GM21737 (cell line): ENCODE measurements around the gene NT5C.
"Not testable (repeated sequence)": the region's sequence is repeated elsewhere in the genome, so short reads cannot be mapped to it uniquely, and the experiment has no call there.

ENCODE experiments used
- ATAC-seq: cut with Tn5 transposase; IDR thresholded peaks from one replicate; pipeline ENCODE4 v1.9.1; 2021; ENCODE audit warnings: mild to moderate bottlenecking, moderate library complexity; ENCODE audit not compliant: unreplicated experiment

NT5C gene

DNA sequence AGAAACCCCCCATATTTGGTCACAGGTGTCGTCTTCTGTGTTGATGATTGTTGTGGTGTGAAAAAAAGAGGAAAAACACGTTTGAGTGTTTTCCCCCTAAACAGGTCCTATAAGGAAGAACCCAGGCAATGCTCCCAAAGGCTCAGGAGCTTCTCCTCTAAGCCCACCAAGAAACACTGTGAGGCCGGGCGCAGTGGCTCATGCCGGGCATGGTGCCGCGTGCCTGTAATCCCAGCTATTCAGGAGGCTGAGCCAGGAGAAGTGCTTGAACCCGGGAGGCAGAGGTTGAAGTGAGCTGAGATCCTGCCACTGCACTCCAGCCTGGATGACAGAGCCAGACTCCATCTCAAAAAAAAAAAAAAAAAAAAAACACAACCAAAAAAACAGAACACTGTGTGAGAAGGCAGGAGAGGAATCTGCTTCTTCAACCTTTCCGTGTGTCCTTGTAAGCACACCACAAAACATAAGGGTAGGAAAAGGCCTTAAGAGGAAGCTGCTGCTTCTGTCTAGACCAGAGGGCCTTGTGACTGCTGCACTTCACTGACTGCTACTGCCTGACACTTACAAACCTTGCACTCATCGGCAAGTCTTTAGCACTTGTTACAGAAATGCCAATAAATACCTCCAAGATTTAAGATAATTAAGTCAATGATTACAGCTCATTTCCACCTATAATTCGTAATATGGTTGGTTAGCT is 13.4 kb upstream of the NT5C start:
- no peak for ATAC-seq

DNA sequence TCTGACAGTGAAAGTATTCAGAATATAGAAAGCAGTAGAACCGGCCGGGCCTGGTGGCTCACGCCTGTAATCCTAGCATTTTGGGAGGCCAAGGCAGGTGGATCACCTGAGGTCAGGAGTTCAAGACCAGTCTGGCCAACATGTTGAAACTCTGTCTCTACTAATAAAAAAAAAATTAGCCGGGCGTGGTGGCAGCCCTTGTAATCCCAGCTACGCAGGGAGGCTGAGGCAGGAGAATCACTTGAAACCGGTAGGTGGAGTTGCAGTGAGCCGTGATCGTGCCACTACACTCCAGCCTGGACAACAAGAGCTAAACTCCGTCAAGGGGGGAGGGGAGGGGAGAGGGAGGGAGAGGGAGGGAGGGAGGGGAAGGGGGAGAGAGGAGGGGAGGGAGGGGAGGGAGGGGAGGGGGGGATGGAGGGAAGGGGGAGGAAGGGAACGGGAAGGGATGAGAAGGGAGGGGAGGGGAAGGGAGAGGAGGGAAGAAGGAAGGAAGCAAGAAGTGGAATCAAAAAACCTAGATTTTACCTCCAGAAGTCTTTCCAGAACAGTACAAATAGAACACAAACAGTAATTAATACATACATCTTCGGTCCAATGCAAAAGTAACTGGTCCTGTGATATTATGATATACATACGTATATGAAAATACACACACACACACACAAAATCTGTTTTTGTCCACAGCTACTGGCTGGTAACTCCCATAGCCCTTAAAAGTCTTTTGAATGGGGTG is 10.9 kb upstream of the NT5C start:
- no peak for ATAC-seq

DNA sequence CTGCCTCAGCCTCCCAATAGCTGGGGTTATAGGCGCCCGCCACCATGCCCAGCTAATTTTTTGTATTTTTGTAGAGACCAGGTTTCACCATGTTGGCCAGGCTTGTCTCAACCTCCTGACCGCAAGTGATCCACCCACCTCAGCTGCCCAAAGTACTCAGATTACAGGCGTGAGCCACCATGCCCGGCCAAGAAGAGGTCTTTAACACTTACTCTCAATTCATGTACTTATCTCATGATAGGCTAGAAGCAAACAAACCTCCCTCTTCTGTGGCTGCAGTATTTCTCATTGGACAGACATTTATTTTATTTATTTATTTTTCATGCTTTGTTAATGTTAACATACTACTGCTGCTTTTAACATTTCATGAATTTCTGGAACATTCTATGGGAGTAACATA is 7.0 kb upstream of the NT5C start:
- no peak for ATAC-seq

DNA sequence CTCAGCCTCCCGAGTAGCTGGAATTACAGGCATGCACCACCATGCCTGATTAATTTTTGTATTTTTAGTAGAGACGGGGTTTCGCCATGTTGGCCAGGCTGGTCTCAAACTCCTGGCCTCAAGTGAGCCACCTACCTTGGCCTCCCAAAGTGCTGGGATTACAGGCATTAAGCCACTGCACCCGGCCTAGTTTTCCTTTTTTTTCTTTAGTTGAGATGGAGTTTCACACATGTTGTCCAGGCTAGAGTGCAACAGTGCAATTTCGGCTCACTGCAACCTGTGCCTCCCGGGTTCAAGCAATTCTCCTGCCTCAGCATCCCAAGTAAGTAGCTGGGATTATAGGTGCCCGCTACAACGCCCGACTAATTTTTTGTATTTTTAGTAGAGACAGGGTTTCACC is 6.2 kb upstream of the NT5C start:
- ATAC-seq, result not testable (repeated sequence)

DNA sequence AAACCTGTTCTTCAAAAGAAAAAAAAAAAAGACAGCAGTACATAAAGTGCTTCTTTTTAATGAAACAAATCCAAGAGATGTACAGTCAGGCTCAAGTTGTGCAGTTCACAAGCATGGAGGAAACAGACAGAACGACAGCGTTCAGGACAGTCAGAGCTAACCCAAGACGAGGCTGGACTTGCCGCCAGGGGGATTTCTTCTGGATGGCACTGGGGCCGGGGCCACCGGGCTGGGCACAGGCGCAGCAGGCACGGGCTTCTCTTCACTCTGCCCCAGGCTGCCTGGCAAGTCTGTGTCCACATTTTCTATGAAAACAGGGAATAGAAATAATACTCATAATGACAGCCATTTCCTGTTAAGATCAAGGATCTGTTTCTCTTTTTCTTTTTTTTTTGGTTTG is 4.4 kb upstream of the NT5C start:
- no peak for ATAC-seq

DNA sequence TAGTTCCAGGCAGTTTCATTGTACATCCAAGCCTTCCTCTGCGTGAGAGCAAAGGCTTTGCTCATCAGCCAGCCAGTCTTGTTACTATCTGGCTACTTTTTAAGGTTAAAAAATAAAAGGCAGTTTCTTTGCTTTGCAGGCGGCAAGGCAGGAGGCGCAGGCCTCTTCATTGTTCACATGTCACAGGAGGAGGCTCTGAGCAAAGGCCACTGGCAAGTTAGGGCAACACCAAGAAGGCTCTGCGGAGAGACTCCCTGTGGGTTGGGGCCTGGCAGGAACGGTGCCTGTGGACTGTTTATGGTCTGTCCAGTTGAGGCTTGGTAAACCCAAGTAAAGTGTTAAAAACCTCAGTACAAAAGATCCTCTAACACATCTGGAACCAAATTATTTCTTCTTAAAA is 3.9 kb upstream of the NT5C start:
- no peak for ATAC-seq

DNA sequence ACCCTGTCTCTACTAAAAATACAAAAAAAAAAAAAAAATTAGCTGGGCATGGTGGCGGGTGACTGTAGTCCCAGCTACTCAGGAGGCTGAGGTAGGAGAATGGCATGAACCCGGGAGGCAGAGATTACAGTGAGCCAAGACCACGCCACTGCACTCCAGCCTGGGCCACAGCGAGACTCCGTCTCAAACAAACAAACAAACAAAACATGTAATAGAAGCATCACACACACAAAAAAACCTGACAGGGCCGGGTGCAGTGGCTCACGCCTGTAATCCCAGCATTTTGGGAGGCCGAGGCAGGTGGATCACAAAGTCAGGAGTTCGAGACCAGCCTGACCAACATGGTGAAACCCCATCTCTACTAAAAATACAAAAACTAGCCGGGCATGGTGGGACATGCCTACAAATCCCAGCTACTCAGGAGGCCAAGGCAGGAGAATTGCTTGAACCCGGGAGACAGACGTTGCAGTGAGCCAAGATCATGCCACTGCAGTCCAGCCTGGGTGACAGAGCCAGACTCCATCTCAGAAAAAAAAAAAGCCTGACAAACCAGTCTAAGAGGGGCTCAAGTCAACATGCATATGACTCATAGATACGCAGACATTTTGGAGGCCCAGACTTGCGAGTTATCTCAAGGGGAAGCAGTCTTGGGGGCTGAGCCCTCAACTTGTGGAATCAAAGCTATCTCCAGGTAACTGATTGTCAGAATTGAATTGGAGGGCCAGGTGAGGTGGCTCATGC is 2.2 kb upstream of the NT5C start:
- ATAC-seq, result not testable (repeated sequence)

DNA sequence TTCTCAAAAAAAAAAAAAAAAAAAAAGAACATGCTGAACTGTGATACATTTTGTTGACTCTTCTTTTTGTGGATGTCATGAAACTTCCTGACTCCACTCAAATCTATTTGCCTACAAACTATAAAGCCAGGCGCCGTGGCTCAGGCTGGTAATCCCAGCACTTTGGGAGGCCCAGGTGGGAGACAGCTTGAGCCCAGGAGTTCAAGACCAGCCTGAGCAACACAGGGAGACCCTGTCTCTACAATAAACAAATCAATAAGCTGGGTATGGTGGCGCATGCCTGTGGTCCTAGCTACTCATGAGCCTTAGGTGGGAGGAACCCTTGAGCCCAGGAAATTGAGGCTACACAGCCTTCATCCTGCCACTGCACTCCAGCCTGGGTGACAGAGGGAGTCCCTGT is 1.5 kb upstream of the NT5C start:
- no peak for ATAC-seq

DNA sequence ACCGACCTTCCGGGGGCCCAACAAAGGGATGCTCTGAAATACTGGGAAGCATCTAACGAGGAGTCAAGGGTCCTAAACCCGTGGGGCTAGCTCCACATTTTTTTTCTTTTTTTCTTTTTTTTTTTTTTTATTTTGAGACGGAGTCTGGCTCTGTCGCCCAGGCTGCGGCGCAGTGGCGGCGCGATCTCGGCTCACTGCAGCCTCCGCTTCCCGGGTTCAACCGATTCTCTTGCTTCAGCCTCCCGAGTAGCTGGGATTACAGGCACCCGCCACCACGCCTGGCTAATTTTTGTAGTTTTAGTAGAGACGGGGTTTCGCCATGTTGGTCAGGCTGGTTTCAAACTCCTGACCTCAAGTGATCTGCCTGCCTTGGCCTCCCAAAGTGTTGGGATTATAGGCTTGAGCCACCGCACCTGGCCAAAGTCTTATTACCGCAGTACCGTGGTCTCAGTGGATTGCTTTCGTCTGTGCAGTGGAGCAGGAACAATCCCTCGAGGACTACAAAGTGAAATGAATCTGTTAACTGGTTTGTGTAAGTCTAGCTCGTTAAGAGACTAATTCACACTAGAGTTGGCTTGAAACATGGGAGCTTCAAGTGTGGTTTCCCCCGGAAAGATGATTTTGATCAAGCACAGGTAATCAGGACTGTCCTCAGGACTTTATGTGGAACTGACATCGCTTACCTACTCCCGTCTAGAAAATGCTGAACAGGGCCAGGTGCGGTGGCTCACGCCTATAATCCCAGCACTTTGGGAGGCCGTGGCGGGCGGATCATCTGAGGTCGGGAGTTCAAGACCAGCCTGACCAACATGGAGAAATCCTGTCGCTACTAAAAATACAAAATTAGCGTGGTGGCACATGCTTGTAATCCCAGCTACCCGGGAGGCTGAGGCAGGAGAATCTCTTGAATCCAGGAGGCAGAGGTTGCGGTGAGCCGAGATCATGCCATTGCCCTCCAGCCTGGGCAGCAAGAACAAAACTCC is 767 bp upstream of the NT5C start:
- not testable (repeated sequence) for ATAC-seq

DNA sequence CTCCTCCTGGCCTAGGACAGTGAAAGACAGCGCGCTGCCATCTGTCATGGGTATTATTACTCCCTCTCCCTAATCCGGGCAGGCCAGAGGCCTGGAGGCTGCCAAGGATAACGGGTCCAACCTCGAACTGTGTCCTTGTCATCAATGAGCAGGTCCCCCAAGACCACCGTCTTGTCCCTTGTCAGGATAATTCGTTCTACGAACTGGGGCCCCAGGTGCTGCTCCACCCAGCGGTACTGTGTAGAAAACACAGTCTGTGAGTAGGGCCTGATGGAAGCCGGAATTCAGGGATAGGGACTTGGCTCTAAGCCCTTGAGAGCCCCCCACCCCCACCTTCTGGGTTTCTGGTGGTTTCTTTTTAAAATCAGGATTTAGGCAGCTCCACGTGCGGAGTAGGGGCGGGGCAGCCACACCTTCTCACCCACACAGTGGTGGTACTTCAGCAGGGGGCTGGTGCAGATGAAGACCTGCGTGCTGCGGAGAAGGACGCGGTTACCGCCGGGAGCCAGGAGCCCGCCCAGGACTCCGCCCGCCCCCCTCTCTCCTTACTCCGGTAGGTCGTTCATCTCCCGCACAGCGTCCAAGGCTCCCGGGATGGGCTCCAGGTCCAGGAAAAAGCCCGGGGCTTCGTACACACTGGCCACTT is 787 bp downstream of the NT5C start:
- ATAC-seq, result no peak

DNA sequence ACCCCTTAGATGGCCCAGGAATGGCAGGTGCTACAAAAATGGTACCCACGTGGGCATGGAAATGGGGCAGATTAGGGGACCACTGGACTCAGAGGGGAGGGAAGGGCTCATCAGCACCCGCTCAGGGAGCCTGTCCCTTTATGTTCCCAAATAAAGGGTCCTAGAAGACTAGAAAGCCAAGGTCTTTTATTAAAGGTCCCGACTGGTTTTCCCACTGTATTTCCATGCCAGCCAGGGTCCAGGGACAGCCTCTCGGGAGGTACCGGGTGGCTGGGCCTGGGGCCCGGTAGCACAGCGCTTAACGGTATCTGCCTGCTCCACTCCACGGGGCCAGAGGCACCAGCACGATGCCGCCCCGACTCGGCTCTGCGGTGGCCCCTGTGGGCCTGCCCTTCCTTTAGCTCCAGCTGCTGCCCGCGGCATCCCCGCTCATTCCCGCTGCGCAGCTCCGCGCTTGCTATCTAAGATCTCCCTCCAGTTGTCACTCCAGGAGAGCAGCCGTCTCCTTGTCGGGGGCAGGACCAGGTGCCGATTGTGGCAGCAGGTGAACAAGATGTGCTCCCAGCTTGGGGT is 1.4 kb downstream of the NT5C start:
- no peak for ATAC-seq

DNA sequence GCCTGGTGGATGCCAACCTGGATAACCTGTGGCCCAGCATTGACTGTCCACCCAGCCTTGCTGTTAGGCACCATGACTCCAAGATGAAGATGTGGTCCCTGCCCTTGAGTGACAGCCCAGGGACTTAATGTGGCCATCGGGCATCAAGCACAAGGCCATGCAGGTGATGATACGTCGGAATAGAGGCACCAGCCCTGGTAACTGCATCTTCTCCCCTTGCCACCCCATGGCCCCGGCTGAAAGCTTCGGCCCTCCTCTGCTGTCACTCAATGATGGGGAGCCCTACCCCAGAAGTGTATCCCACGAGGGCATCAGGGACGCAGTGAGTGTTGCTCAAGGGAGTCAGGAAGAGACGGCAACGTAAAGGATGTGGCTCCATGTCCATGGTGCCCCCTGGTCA is 2.0 kb downstream of the NT5C start:
- ATAC-seq, result no peak

DNA sequence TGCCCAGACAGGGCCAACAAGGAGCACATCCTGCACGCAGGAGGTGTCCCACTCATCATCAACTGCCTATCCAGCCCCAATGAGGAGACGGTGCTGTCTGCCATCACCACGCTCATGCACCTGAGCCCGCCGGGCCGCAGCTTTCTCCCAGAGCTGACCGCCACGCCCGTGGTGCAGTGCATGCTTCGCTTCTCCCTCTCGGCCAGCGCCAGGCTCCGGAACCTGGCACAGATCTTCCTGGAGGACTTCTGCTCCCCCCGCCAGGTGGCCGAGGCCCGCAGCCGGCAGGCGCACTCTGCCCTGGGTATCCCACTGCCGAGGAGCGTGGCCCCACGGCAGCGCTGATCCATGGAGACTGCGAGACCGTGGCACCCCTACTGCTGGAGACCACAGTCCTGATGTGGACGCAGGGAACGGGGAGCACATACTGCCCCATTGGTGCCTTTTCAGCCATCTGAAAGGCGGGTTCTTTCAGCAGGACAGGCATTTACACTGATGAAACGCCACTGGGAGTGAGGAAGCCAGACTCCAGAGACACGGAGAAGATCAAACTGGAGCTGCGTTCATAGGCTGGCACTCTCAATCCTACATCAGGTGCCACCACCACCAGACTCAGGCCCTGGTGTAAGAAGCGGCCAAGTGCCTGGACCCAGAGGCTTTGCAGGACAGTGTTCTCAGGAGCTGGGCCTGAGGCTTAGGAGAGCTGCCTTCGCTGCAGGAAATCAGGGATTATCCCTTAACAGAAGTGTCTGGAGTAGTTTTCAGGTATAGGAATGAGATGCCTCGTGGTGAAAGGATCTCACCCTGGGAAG is 2.6 kb downstream of the NT5C start:
- no peak for ATAC-seq

DNA sequence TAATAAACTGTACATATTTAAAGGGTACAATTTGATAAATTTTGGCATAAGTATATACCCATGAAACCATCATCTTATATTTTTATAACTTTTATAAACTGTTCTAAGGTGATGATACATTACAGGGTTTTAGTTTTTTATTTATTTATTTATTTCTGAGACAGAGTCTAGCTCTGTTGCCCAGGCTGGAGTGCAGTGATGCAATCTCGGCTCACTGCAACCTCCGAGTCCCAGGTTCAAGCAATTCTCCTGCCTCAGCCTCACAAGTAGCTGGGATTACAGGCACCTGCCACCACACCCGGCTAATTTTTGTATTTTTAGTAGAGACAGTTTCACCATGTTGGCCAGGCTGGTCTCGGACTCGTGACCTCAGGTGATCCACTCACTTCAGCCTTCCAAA is 3.6 kb downstream of the NT5C start:
- ATAC-seq, result not testable (repeated sequence)

DNA sequence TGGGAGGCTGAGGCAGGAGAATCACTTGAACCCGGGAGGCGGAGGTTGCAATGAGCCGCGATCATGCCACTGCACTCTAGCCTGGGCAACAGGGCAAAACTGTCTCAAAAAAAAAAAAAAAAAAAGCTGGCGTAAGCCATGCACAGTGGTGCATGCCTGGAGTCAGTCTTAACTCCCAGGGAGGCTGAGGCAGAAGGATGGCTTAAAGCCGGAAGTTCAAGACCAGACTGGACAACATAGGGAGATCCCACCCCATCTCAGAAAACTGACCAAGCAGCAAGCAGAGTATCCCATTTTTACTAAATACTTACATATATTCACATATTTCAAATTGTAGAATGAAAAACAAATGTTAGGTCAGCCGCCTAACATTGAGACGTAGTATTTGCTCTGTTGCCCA is 4.6 kb downstream of the NT5C start:
- ATAC-seq, result no peak

DNA sequence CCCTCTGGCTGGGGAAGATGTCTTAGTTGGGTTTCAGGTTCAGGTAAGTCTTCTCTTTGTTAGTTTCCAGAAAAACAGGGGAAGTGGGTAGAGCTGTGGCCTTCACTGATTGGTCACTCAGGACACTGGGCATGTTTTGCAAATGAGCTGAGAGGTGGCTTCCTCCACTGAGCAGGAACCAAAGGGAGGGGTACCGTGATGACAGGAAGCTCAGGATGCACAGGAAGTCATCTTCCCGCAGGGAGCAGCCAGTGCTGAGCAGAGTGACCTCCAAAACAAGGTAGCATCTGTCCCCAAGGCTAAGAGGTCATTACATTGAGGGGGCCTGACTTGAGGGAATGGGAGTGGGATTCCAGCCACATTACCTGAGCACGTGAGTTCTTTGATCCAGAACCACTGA is 5.6 kb downstream of the NT5C start:
- no peak for ATAC-seq

DNA sequence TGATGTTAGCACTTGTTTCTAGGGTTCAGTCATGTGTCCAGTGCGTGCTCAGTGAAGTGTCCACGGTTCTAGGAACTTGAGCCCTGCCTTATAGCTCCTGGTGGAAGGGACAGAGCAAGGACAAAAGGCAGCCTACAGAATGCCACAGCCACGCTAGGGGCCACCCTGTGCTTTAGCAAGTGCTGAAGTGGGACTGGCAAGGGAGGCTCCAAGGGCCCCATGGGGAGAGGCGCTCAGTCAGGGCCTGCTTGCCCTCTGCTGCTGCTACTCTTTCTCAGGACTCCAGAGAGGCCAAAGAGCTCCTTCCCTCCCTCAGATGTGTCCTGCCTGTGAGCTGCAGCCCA is 6.8 kb downstream of the NT5C start:
- ATAC-seq, result no peak

DNA sequence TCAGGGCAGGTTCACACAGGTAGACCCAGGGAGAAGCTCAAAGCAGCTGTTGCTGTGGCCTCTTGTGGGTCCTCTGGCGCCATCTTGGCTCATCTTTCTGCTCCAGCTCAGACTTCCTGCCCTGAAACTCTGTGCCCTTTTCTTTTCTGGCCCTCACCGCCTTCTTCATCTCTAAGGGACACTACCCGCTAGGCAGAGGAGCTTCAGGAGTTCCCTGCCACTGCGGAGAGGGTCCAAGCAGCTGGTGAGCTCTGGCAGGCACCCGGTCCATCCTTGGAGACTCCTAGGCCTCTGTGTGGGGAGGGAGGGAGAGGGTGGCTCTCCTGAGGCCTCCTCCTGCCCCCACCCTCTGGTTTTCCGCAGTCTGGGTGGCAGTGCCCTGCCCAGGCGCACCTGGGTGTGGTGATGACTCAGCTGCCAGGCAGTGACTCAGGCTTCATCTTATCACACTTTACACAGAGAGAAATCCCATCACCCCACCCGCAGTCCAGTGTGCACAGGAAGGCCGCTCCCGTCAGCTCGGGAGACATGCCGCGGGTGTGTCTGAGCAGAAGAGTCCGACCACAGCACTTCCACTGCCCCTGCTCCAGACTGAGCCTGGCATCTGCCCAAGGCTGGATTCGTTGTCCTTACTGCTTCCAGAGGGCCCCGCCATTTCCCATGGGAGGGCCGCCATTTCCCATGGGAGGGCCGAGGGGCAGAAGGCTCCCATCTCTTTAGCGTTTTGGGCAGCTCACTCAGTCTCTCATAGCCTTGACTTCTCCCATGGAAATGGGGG is 7.3 kb downstream of the NT5C start:
- ATAC-seq, result no peak

DNA sequence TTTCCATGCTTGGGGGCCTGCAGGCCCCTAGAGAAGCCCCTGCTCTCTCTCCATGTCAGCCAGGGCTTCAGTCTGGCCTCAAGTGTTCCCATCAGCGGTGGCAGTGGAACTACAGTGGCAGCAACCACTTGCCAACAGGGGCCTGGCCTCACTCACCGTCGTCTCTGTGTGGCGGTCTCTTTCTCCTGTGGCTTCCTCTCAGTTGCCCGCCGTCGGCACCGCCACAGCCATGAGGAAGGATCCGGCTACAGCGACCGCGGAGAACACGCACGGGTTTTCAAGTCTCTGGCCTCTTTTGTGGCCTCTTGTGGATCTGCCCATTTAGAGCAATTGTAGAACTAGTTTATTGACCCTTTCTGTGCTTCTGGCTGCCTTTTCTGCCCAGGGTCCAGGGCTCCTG is 13.2 kb downstream of the NT5C start:
- no peak for ATAC-seq
